AG20443 (cell line): ENCODE data around the gene RNF220.
A peak's percentile ranks its signal among the peaks of the same experiment; 100 is the strongest.
"Not testable (repeated sequence)": the region's sequence is repeated elsewhere in the genome, so short reads cannot be mapped to it uniquely, and the experiment has no call there.

Experiments used
- DNase-seq: peaks from one replicate; pipeline ENCODE4 v3.0.0; 2012; ENCODE audit warnings: low spot score, mixed read lengths

Gene RNF220

GRCh38 chr1:44496541-44497171 is 91.6 kb downstream of the RNF220 start:
- DNase-seq, result no peak

- DNase-seq, result no peak
Measured at GRCh38 chr1:44497422-44498170, 92.5 kb downstream of the RNF220 start.

GRCh38 chr1:44499306-44499705 is 94.3 kb downstream of the RNF220 start:
- DNase-seq, result no peak

GRCh38 chr1:44500181-44501046 is 95.4 kb downstream of the RNF220 start:
- DNase-seq, result peak; percentile 28

GRCh38 chr1:44501047-44501890 is 96.2 kb downstream of the RNF220 start:
- DNase-seq, result no peak

- not testable (repeated sequence) for DNase-seq
Measured at GRCh38 chr1:44502823-44503222, 97.8 kb downstream of the RNF220 start.

GRCh38 chr1:44503625-44504024 is 98.6 kb downstream of the RNF220 start:
- DNase-seq, result no peak

- no peak for DNase-seq
Measured at GRCh38 chr1:44505210-44505993, 100.3 kb downstream of the RNF220 start.

GRCh38 chr1:44507490-44508396 is 102.7 kb downstream of the RNF220 start:
- no peak for DNase-seq

- DNase-seq, result no peak
Measured at GRCh38 chr1:44508397-44508745, 103.3 kb downstream of the RNF220 start.

- DNase-seq, result no peak
Measured at GRCh38 chr1:44511363-44511762, 106.3 kb downstream of the RNF220 start.

GRCh38 chr1:44511769-44512168 is 106.7 kb downstream of the RNF220 start:
- DNase-seq, result no peak

- DNase-seq, result no peak
Measured at GRCh38 chr1:44512313-44512885, 107.3 kb downstream of the RNF220 start.

GRCh38 chr1:44513111-44513510 is 108.1 kb downstream of the RNF220 start:
- no peak for DNase-seq

- DNase-seq, result no peak
Measured at GRCh38 chr1:44514673-44515072, 109.6 kb downstream of the RNF220 start.

GRCh38 chr1:44515416-44515815 is 110.4 kb downstream of the RNF220 start:
- no peak for DNase-seq

GRCh38 chr1:44519035-44519676 is 114.1 kb downstream of the RNF220 start:
- no peak for DNase-seq

- DNase-seq, result no peak
Measured at GRCh38 chr1:44521378-44522080, 116.5 kb downstream of the RNF220 start.
